Body of pancreas (tissue), 4 donors: ENCODE measurements around the gene LMO7.

Experiments
- CTCF ChIP-seq, 7 experiments: fragments of 450-650 bp in 4 of 7; fragments of 200-600 bp in 3 of 7; sonication (generic) in 3 of 7; IDR thresholded peaks; one replicate each; pipeline ENCODE4 v1.5.1; 2016 to 2019; ENCODE audit warnings: antibody characterized with exemption in 7 of 7
- POLR2A ChIP-seq, 3 donors: fragments of 450-650 bp; IDR thresholded peaks; one replicate each; pipeline ENCODE4 v1.6.1; 2016; ENCODE audit warnings: antibody characterized with exemption in 3 of 3, mild to moderate bottlenecking in 2 of 3

- TF ChIP-seq CTCF (IDR thresholded peaks at IDR 0.05) (no peak), POLR2A (IDR thresholded peaks at IDR 0.05) (no peak)
These were observed 196.7 kb downstream of the LMO7 start for GRCh38 chr13:75832812-75833211.
